G401 (cell line): ENCODE results near the gene DYRK1A. TPM values are rescaled to one million over a fixed set of nuclear protein-coding genes. Genes with fewer than 3 reads are reported as not detected.
A peak's percentile ranks its signal among the peaks of the same experiment; 100 is the strongest.

Experiments used
- DNase-seq: peaks from one replicate; pipeline ENCODE4 v3.0.0-alpha.2; 2015; ENCODE audit warnings: low spot score
- in situ Hi-C: cut with HindIII; loops from 2 replicates; pipeline ENCODE4 v1.10.0; 2016; ENCODE audit warnings: low sequenced_read_pairs, mixed read lengths
- total RNA-seq: library from RNA; depleted of rRNA; stranded (reverse); fragments of >200 nt; shearing (Covaris generic); gene quantifications from 2 replicates; pipeline ENCODE4 v1.2.3, GENCODE V29; 2014

Gene DYRK1A
- total RNA-seq, 1 experiment from 2014 or later, result 51.4 TPM

GRCh38 chr21:37462087-37462861 lies 95.7 kb downstream of the DYRK1A start:
- in situ Hi-C loops, result no loop called here
- peak; percentile 49 for DNase-seq

- in situ Hi-C loops, result no loop called here
- DNase-seq, result peak; percentile 38
Measured at GRCh38 chr21:37463083-37463801, 96.7 kb downstream of the DYRK1A start.

GRCh38 chr21:37467082-37467481 lies 100.5 kb downstream of the DYRK1A start:
- in situ Hi-C loops, result no loop called here
- DNase-seq, result no peak

DNA sequence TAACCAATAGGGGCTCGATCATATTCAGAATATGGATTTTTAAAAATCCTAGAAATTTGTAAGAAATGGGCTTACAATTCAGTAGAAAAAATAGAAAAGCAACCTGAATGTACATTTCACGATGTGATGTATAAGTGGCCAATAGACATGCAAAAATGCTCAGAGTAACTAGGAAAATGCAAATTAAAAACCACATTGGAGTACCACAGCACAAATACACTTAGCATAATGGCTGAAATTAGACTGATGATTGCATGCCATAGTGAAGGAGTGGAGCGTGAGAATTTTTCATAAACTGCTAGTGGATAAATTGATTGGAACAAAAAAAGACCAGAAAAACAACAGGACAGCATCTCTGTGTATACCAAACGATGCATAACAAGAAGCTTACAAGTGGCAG lies 102.3 kb downstream of the DYRK1A start:
- in situ Hi-C loops, result no loop called here
- DNase-seq, result no peak

GRCh38 chr21:37469441-37469840 lies 102.9 kb downstream of the DYRK1A start:
- in situ Hi-C loops, result no loop called here
- no peak for DNase-seq

DNA sequence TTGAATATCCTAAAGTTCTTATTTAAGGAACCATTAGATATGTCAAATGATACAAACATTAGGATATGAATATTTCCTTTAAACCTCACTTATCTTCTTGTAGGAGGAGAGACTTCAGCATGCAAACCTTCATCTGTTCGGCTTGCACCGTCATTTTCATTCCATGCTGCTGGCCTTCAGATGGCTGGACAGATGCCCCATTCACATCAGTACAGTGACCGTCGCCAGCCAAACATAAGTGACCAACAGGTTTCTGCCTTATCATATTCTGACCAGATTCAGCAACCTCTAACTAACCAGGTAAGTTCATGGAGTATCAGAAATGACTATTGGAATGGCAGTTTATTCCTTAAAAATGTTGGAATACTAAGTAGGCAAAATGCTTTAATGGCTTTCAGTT lies 106.0 kb downstream of the DYRK1A start:
- in situ Hi-C loops, result no loop called here
- DNase-seq, result peak; percentile 40

DNA sequence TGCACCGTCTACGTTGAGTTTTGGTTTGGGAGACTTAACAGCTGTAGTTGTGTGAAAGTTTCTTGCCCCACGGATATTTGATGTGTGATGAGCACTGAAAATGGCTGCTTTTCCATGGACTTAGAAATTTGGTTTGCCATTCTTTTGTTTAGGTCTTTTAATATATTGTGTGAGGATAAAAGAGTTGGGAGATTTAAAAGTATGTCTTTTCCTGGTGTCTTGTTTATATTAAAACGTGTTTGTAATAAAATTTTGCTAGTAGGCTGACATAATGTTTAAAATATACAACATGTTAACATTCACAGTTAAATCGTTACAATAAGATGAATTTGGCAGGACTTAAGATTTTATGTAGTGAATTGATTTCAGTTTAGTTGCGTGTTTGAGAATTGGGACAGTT lies 106.9 kb downstream of the DYRK1A start:
- in situ Hi-C loops, result no loop called here
- no peak for DNase-seq

- in situ Hi-C loops, result no loop called here
- no peak for DNase-seq
Measured at GRCh38 chr21:37474342-37474741, 107.8 kb downstream of the DYRK1A start.

DNA sequence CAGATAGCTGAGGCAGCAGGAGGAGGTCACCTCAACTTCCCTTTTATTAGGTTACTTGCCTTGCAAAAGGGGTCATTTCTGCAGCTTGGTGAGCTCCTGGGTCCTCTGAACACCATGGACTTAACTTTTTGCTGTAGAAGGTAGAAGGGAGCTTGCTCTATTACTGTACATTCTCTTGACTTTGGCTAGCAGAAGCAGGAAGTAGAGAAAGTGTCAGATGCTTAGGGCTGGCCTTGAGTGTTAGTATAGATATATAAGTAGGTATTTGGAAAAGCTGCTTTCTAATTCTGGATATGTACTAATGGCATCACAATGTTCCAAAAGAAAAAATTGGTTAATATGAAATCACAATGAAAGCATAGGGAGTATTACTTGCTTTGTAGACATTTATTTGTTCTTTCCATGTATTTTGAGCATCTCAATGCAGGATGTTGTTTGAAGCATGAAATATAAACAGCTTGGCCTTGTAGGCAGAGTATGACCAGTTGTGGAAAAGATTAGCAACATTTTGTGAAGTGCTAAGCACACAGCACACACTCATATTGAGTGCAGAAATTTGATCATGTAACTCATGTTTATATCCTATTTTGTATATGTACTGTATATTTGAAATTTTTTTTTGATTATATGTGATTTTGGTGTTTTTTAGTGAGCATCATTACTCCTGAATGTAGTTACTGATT lies 108.8 kb downstream of the DYRK1A start:
- in situ Hi-C loops, result no loop called here
- DNase-seq, result peak; percentile 33

DNA sequence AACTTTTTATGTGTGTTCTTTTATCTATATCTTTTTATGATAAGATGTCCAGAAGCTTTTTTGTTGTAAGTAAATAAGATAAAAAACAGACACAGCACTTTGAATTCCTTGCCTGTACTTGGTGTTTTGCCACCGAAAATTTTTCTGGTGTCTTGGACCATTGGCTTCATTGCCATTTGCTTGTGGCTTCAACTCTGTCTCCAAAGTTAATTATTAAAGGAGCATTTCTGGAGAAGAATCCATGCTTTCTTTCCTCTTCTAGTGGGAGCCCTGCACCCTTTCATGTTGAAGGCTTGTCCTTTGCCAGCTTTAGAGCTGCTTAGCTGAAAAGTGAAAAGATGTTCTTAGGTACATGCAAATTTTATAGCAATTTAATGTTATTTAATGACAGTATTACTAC lies 112.2 kb downstream of the DYRK1A start:
- DNase-seq, result no peak

DNA sequence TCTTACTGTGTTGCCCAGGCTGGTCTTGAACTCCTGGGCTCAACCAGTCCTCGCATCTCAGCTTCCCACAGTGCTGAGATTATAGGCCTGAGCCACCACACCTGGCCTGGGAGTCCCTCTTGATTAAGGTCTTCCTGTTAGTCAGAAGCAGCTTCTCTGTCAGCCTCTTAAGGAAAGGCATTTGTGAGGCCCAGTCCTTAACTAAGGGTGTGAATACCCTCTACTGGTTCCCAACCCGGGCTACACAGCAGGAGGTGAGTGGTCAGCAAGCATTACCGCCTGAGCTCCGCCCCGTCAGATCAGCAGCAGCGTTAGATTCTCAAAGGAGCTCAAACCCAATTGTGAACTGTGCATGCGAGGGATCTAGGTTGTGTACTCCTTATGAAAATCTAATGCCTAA lies 117.2 kb downstream of the DYRK1A start:
- in situ Hi-C loops, result no loop called here
- no peak for DNase-seq

More for the DNA sequence above, 112.2 kb downstream of the DYRK1A start:
- in situ Hi-C loops, result no loop called here

DNA sequence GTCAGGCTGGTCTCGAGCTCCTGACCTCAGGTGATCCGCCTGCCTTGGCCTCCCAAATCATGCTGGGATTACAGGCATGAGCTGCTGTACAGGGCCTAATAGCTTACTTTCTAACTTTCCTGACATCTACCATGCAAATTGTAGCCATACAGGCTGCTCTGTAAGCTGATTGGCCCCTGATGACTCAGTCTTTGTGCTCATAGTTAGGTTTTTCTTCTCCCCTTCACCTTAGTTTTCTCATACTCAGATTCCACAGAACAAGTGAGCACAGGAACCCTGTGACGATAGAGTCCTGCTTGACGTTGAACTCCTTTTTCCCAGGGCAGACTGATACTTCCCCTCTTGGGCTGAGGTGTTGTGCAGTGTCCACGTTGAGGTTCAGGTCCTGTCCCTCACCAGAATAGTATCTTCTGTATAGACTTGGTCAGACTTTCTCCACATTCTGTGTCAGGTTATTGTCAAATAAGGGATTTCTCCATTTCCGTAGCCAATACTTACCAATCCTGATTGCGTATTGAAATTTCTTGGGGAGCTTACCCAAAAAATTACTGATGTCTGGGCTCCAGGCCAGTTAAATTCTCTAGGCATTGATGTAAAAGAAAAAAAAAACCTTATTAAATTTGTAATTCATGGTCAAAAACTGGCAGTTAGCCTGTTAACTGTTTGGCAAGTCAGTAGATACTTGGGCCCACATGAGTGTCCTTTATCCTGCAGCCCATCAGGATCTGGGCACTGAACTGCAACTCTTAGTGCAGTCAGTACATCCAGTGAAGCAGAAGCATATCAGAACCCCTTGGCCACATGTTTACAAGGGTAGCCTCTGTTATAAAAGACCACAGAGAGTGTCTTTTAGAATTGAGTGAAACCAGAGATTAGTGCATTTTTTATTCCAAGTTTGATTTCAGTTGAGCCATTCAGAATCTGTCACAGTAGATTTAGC lies 118.2 kb downstream of the DYRK1A start:
- DNase-seq, result peak; percentile 37
- in situ Hi-C loops, result no loop called here

- no peak for DNase-seq
- in situ Hi-C loops, result no loop called here
Measured at GRCh38 chr21:37489553-37489952, 123.0 kb downstream of the DYRK1A start.

DNA sequence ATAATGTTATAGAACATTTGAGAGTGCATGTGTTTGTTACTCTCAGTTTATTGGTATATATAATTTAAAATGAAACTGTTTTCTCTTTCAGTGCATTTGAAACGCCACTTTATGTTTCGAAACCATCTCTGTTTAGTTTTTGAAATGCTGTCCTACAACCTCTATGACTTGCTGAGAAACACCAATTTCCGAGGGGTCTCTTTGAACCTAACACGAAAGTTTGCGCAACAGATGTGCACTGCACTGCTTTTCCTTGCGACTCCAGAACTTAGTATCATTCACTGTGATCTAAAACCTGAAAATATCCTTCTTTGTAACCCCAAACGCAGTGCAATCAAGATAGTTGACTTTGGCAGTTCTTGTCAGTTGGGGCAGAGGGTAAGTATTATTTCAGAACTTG lies 123.5 kb downstream of the DYRK1A start:
- DNase-seq, result no peak
- in situ Hi-C loops, result no loop called here

GRCh38 chr21:37496972-37497371 lies 130.4 kb downstream of the DYRK1A start:
- no peak for DNase-seq

GRCh38 chr21:37498664-37499063 lies 132.1 kb downstream of the DYRK1A start:
- in situ Hi-C loops, result no loop called here
- DNase-seq, result no peak

More at GRCh38 chr21:37496972-37497371, 130.4 kb downstream of the DYRK1A start:
- in situ Hi-C loops, result no loop called here

DNA sequence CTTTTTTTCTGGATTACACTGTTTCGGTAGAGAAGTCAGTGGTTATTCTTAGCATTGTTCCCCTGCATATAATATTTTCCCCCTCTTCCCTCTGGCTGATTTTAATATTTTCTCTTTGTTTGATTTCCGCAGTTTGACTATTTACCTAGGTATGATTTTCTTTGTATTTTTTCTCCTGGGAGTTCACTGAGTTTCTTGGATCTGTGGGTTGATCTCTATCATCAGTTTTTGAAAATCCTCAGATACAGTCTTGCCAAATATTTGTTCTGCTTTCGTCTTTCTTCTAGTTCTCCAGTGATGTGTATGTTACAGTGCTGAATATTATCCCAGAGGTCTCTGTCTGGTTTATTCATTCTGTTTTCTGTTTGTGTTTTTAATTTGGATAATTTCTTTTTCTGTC lies 136.4 kb downstream of the DYRK1A start:
- in situ Hi-C loops, result no loop called here
- DNase-seq, result no peak

GRCh38 chr21:37503848-37504467 lies 137.4 kb downstream of the DYRK1A start:
- in situ Hi-C loops, result no loop called here
- DNase-seq, result no peak

DNA sequence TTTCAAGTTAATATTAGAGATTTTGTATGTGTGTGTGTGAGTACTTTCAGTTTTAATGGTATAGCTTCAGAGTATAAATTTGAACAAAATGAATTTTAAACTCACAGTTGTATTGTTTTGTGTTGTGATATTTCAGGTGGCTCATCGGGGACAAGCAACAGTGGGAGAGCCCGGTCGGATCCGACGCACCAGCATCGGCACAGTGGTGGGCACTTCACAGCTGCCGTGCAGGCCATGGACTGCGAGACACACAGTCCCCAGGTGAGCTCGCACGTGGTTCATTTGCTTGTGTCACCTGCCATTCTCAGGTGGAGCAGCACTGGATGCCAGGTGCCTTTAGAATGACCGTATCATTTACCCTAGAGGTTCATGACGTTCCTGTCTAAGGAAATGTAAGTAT lies 139.4 kb downstream of the DYRK1A start:
- in situ Hi-C loops, result no loop called here
- DNase-seq, result no peak
